Colonic mucosa (tissue), 4 donors: ENCODE data around the gene MAN1B1. TPM values are rescaled to one million over a fixed set of nuclear protein-coding genes. Genes with fewer than 3 reads are reported as not detected.
A peak's percentile ranks its signal among the peaks of the same experiment; 100 is the strongest.

Experiments
- DNase-seq: peaks from one replicate; pipeline ENCODE4 v3.0.0-alpha.2; 2020
- H3K27ac ChIP-seq: fragments of 200-600 bp; one replicate; pipeline ENCODE4 v1.8.0; 2021
- H3K27me3 ChIP-seq: fragments of 200-600 bp; one replicate; pipeline ENCODE4 v1.8.0; 2021
- H3K36me3 ChIP-seq: fragments of 200-600 bp; one replicate; pipeline ENCODE4 v1.8.0; 2021
- H3K4me1 ChIP-seq: fragments of 200-600 bp; one replicate; pipeline ENCODE4 v1.8.0; 2021; ENCODE audit warnings: mild to moderate bottlenecking
- H3K4me3 ChIP-seq: fragments of 200-600 bp; one replicate; pipeline ENCODE4 v1.8.0; 2021
- H3K9ac ChIP-seq, 2 donors: one replicate each; pipeline ENCODE4 v1.7.0; 2013; ENCODE audit warnings: control low read depth in 2 of 2, low read depth in 2 of 2, low read length in 2 of 2
- H3K9me3 ChIP-seq: fragments of 200-600 bp; one replicate; pipeline ENCODE4 v1.8.0; 2021
- CTCF ChIP-seq: fragments of 200-600 bp; IDR thresholded peaks from one replicate; pipeline ENCODE4 v1.8.0; 2022; ENCODE audit warnings: antibody characterized with exemption, mild to moderate bottlenecking
- intact Hi-C: fragments of 100-400 bp; cut with DNase I; formaldehyde crosslinking; loops from one replicate; pipeline ENCODE4 v1.14.1; 2022
- total RNA-seq, 2 donors: library from RNA; stranded (reverse); fragmentation: NEBNext Ultra II Directional in 1 of 2; extraction: Animal tissue kit (Norgen Biotek cat#: 25700) in 1 of 2; gene quantifications; one replicate each; pipeline ENCODE4 v1.2.1, GENCODE V29; 2021
- donor health status: healthy.
- donor health status: DM: no; HTN: no; CAD: no.
- donor health status: DM: no; HTN: no; CAD: no.

The MAN1B1 gene
- total RNA-seq, 2 donors from 2014 or later: 43.5 to 52.6 TPM

GRCh38 chr9:137054932-137055384, 31.8 kb upstream of the MAN1B1 start:
- Histone ChIP-seq H3K4me3 (peak overlapping the region; percentile 54), H3K9me3 (no peaks in the 10 kb centered on the region), H3K9ac (peak overlapping the region; percentile 74 to 79), H3K36me3 (no peaks in the 10 kb centered on the region), H3K4me1 (peaks cover 43% of the 10 kb centered on the region), H3K27ac (peak overlapping the region; percentile 84), H3K27me3 (peaks cover 10% of the 10 kb centered on the region)
- no peak for TF ChIP-seq CTCF
- no peak for DNase-seq
- intact Hi-C loops: no loop called here

GRCh38 chr9:137055385-137056364, 31.1 kb upstream of the MAN1B1 start:
- peak; percentile 97 for DNase-seq
- H3K9ac ChIP-seq: peak overlapping the region; percentile 74 to 79
- no peak for TF ChIP-seq CTCF
- H3K27me3 ChIP-seq: peaks cover 10% of the 10 kb centered on the region
- peaks cover 43% of the 10 kb centered on the region for H3K4me1 ChIP-seq
- H3K9me3 ChIP-seq: no peaks in the 10 kb centered on the region
- peak overlapping the region; percentile 84 for H3K27ac ChIP-seq
- H3K4me3 ChIP-seq: peak overlapping the region; percentile 4
- intact Hi-C loops: no loop called here
- no peaks in the 10 kb centered on the region for H3K36me3 ChIP-seq

GRCh38 chr9:137056739-137057415, 29.9 kb upstream of the MAN1B1 start:
- DNase-seq: peak; percentile 69
- H3K27ac ChIP-seq: no peak overlapping the region

GRCh38 chr9:137057545-137057944, 29.2 kb upstream of the MAN1B1 start:
- no peak for DNase-seq
- no peak overlapping the region for H3K9ac ChIP-seq
- peaks cover 43% of the 10 kb centered on the region for H3K4me1 ChIP-seq
- no peak for TF ChIP-seq CTCF
- H3K4me3 ChIP-seq: no peak overlapping the region
- H3K36me3 ChIP-seq: no peaks in the 10 kb centered on the region
- H3K27ac ChIP-seq: no peak overlapping the region
- peaks cover 10% of the 10 kb centered on the region for H3K27me3 ChIP-seq
- H3K9me3 ChIP-seq: no peaks in the 10 kb centered on the region
- intact Hi-C loops: no loop called here

More at GRCh38 chr9:137056739-137057415, 29.9 kb upstream of the MAN1B1 start:
- intact Hi-C loops: no loop called here
- no peaks in the 10 kb centered on the region for H3K9me3 ChIP-seq
- no peaks in the 10 kb centered on the region for H3K36me3 ChIP-seq
- peak overlapping the region in 1 of 2 donors; percentile 58 for H3K9ac ChIP-seq
- H3K27me3 ChIP-seq: peaks cover 10% of the 10 kb centered on the region
- peaks cover 43% of the 10 kb centered on the region for H3K4me1 ChIP-seq
- TF ChIP-seq CTCF: no peak
- no peak overlapping the region for H3K4me3 ChIP-seq

- TF ChIP-seq CTCF: no peak
- Histone ChIP-seq H3K4me1 (peaks cover 34% of the 10 kb centered on the region), H3K9ac (no peak overlapping the region), H3K27ac (no peak overlapping the region), H3K36me3 (no peaks in the 10 kb centered on the region), H3K9me3 (no peaks in the 10 kb centered on the region), H3K27me3 (no peaks in the 10 kb centered on the region), H3K4me3 (no peak overlapping the region)
- DNase-seq: no peak
- intact Hi-C loops: no loop called here
Measured at GRCh38 chr9:137058521-137059234, 28.1 kb upstream of the MAN1B1 start.
